ENCODE data around the gene AKAP6.
A peak's percentile ranks its signal among the peaks of the same experiment; 100 is the strongest.

Gene AKAP6

GRCh38 chr14:32507029-32507984 is 178.2 kb downstream of the AKAP6 start:
- peak; percentile 68 for DNase-seq (ENCODE audit: extremely low read depth, low read depth)
- no peak for TF ChIP-seq CTCF (IDR thresholded peaks at IDR 0.05; ENCODE audit: low read depth, low read length)

- no peak for TF ChIP-seq CTCF (IDR thresholded peaks at IDR 0.05; ENCODE audit: low read depth, low read length)
- DNase-seq (ENCODE audit: extremely low read depth, low read depth): no peak
Measured at GRCh38 chr14:32508281-32508680, 179.2 kb downstream of the AKAP6 start.

- TF ChIP-seq CTCF (IDR thresholded peaks at IDR 0.05; ENCODE audit: low read depth, low read length): no peak
- DNase-seq (ENCODE audit: extremely low read depth, low read depth): peak; percentile 80
Measured at GRCh38 chr14:32509632-32510187, 180.6 kb downstream of the AKAP6 start.

- no peak for TF ChIP-seq CTCF (IDR thresholded peaks at IDR 0.05; ENCODE audit: low read depth, low read length)
- no peak for DNase-seq (ENCODE audit: extremely low read depth, low read depth)
Measured at GRCh38 chr14:32510815-32511214, 181.7 kb downstream of the AKAP6 start.

GRCh38 chr14:32512348-32512747 is 183.2 kb downstream of the AKAP6 start:
- TF ChIP-seq CTCF (IDR thresholded peaks at IDR 0.05; ENCODE audit: low read depth, low read length): no peak
- DNase-seq (ENCODE audit: extremely low read depth, low read depth): no peak

GRCh38 chr14:32512813-32513212 is 183.7 kb downstream of the AKAP6 start:
- no peak for DNase-seq (ENCODE audit: extremely low read depth, low read depth)
- TF ChIP-seq CTCF (IDR thresholded peaks at IDR 0.05; ENCODE audit: low read depth, low read length): no peak

- DNase-seq (ENCODE audit: extremely low read depth, low read depth): no peak
- TF ChIP-seq CTCF (IDR thresholded peaks at IDR 0.05; ENCODE audit: low read depth, low read length): peak; percentile 38
Measured at GRCh38 chr14:32513571-32514009, 184.5 kb downstream of the AKAP6 start.

All from AG09319 (cell line).